Astrocyte of the hippocampus (primary cell): ENCODE data around the gene FAM3B.
A peak's percentile ranks its signal among the peaks of the same experiment; 100 is the strongest.

Experiments
- DNase-seq: peaks from one replicate; pipeline ENCODE4 v3.0.0; 2011; ENCODE audit warnings: low read depth, low spot score

The FAM3B gene

GRCh38 chr21:41318218-41318617, 1.6 kb downstream of the FAM3B start:
- DNase-seq = no peak

- DNase-seq = no peak
These were observed 2.7 kb downstream of the FAM3B start for GRCh38 chr21:41319273-41319672.

- DNase-seq = no peak
These were observed 4.8 kb downstream of the FAM3B start for GRCh38 chr21:41321211-41321907.

- no peak for DNase-seq
These were observed 5.4 kb downstream of the FAM3B start for GRCh38 chr21:41321908-41322495.

GRCh38 chr21:41322496-41323382, 6.1 kb downstream of the FAM3B start:
- DNase-seq = no peak

- DNase-seq = no peak
These were observed 8.7 kb downstream of the FAM3B start for GRCh38 chr21:41325138-41325912.

- no peak for DNase-seq
These were observed 9.9 kb downstream of the FAM3B start for GRCh38 chr21:41326414-41327080.

GRCh38 chr21:41327753-41328152, 11.2 kb downstream of the FAM3B start:
- no peak for DNase-seq

GRCh38 chr21:41328660-41329607, 12.3 kb downstream of the FAM3B start:
- DNase-seq = peak; percentile 86

GRCh38 chr21:41333752-41334151, 17.2 kb downstream of the FAM3B start:
- DNase-seq = no peak

- no peak for DNase-seq
These were observed 20.9 kb downstream of the FAM3B start for GRCh38 chr21:41337515-41337914.

GRCh38 chr21:41338455-41338854, 21.9 kb downstream of the FAM3B start:
- no peak for DNase-seq

- DNase-seq = no peak
These were observed 25.4 kb downstream of the FAM3B start for GRCh38 chr21:41342035-41342434.

GRCh38 chr21:41344146-41344545, 27.5 kb downstream of the FAM3B start:
- DNase-seq = no peak

GRCh38 chr21:41345356-41345755, 28.8 kb downstream of the FAM3B start:
- DNase-seq = no peak

- no peak for DNase-seq
These were observed 29.5 kb downstream of the FAM3B start for GRCh38 chr21:41345934-41346685.

- no peak for DNase-seq
These were observed 30.2 kb downstream of the FAM3B start for GRCh38 chr21:41346758-41347157.

GRCh38 chr21:41348434-41348833, 31.8 kb downstream of the FAM3B start:
- DNase-seq = no peak

GRCh38 chr21:41349126-41349525, 32.5 kb downstream of the FAM3B start:
- DNase-seq = no peak
